Sigmoid colon (tissue), 4 donors: ENCODE data around the gene IKBKE.

Source experiments
- CTCF ChIP-seq, 4 experiments: fragments of 450-650 bp in 3 of 4; fragments of 200-600 bp in 1 of 4; IDR thresholded peaks; one replicate each; pipeline ENCODE4 v1.5.1; 2016 to 2019; ENCODE audit warnings: antibody characterized with exemption in 4 of 4, mild to moderate bottlenecking in 3 of 4, moderate library complexity in 2 of 4
- EP300 ChIP-seq, 4 donors: sonication (generic); formaldehyde crosslinking; IDR thresholded peaks; one replicate each; pipeline ENCODE4 v1.6.1; 2017; ENCODE audit warnings: antibody characterized with exemption in 4 of 4
- POLR2A ChIP-seq, 2 donors: fragments of 450-650 bp; IDR thresholded peaks; one replicate each; pipeline ENCODE4 v1.6.1; 2016; ENCODE audit warnings: antibody characterized with exemption in 2 of 2, mild to moderate bottlenecking in 2 of 2, moderate library complexity in 2 of 2

GRCh38 chr1:206511362-206512057 is 41.2 kb downstream of the IKBKE start:
- TF ChIP-seq CTCF (IDR thresholded peaks at IDR 0.05) = no peak
- TF ChIP-seq POLR2A (IDR thresholded peaks at IDR 0.05) = no peak
- no peak for TF ChIP-seq EP300 (IDR thresholded peaks at IDR 0.05)
